GM18873 (cell line): ENCODE results near the gene RMND5A.

Experiments used
- ATAC-seq: cut with Tn5 transposase; IDR thresholded peaks from one replicate; pipeline ENCODE4 v1.9.1; 2021; ENCODE audit warnings: mild to moderate bottlenecking, moderate library complexity, moderate number of reproducible peaks; ENCODE audit not compliant: unreplicated experiment, low FRiP score

RMND5A gene

GRCh38 chr2:86719637-86720539 lies at the start of gene RMND5A:
Gene RMND5A, plus strand, starts transcription at chr2:86720291. Its CDS starts 377 bp downstream, at chr2:86720668.
- ATAC-seq: peak; percentile 91

GRCh38 chr2:86671337-86671981 lies 48.6 kb upstream of the RMND5A start:
- no peak for ATAC-seq

- no peak for ATAC-seq
These were observed 48.0 kb upstream of the RMND5A start for GRCh38 chr2:86672027-86672545.

GRCh38 chr2:86673011-86673410 lies 47.1 kb upstream of the RMND5A start:
- no peak for ATAC-seq

GRCh38 chr2:86673986-86674670 lies 46.0 kb upstream of the RMND5A start:
- ATAC-seq: no peak

- no peak for ATAC-seq
These were observed 45.0 kb upstream of the RMND5A start for GRCh38 chr2:86675104-86675503.

GRCh38 chr2:86675511-86676015 lies 44.5 kb upstream of the RMND5A start:
- ATAC-seq: no peak

GRCh38 chr2:86677816-86678215 lies 42.3 kb upstream of the RMND5A start:
- ATAC-seq: no peak

GRCh38 chr2:86679036-86679435 lies 41.1 kb upstream of the RMND5A start:
- no peak for ATAC-seq

GRCh38 chr2:86685351-86685750 lies 34.7 kb upstream of the RMND5A start:
- no peak for ATAC-seq

- no peak for ATAC-seq
These were observed 33.6 kb upstream of the RMND5A start for GRCh38 chr2:86686460-86686859.

GRCh38 chr2:86686905-86687304 lies 33.2 kb upstream of the RMND5A start:
- no peak for ATAC-seq

GRCh38 chr2:86695053-86695691 lies 24.9 kb upstream of the RMND5A start:
- ATAC-seq: no peak

GRCh38 chr2:86697551-86698104 lies 22.5 kb upstream of the RMND5A start:
- ATAC-seq: no peak

- ATAC-seq: no peak
These were observed 19.4 kb upstream of the RMND5A start for GRCh38 chr2:86700690-86701089.

- no peak for ATAC-seq
These were observed 16.3 kb upstream of the RMND5A start for GRCh38 chr2:86703704-86704361.

GRCh38 chr2:86704459-86704971 lies 15.6 kb upstream of the RMND5A start:
- ATAC-seq: no peak

GRCh38 chr2:86706220-86706619 lies 13.9 kb upstream of the RMND5A start:
- ATAC-seq: no peak

- no peak for ATAC-seq
These were observed 13.2 kb upstream of the RMND5A start for GRCh38 chr2:86706935-86707334.
